SK-N-SH treated with all-trans-retinoic acid at 6 μM for 48 hours (cell line): ENCODE results near the gene ITM2C.

Source experiments
- ESRRG ChIP-seq: fragments of 250-450 bp; sonication (Bioruptor Pico); IDR thresholded peaks from 2 replicates; pipeline ENCODE4 v1.6.1; 2021; ENCODE audit warnings: mild to moderate bottlenecking
- RARB ChIP-seq: fragments of 250-450 bp; sonication (Bioruptor Pico); IDR thresholded peaks from 2 replicates; pipeline ENCODE4 v1.8.0; 2021; ENCODE audit warnings: mild to moderate bottlenecking, moderate library complexity
- TOX ChIP-seq: fragments of 250-450 bp; sonication (Bioruptor Pico); IDR thresholded peaks from 2 replicates; pipeline ENCODE4 v1.8.0; 2021; ENCODE audit warnings: mild to moderate bottlenecking, moderate library complexity, borderline replicate concordance
- ZC3H10 ChIP-seq: fragments of 250-450 bp; sonication (Bioruptor Pico); IDR thresholded peaks from 2 replicates; pipeline ENCODE4 v1.5.1; 2021; ENCODE audit warnings: mild to moderate bottlenecking, moderate library complexity
- ZFP3 ChIP-seq: fragments of 250-450 bp; sonication (Bioruptor Pico); IDR thresholded peaks from 2 replicates; pipeline ENCODE4 v1.5.0; 2020; ENCODE audit warnings: mild to moderate bottlenecking, moderate library complexity
- ZFP30 ChIP-seq: fragments of 450-650 bp; formaldehyde crosslinking; IDR thresholded peaks from 2 replicates; pipeline ENCODE4 v1.5.0; 2022; ENCODE audit warnings: mild to moderate bottlenecking, moderate library complexity
- ZNF70 ChIP-seq: fragments of 450-650 bp; formaldehyde crosslinking; IDR thresholded peaks from 2 replicates; pipeline ENCODE4 v1.5.0; 2020; ENCODE audit warnings: mild to moderate bottlenecking, moderate library complexity
- ZNF8 ChIP-seq: fragments of 450-650 bp; formaldehyde crosslinking; IDR thresholded peaks from 2 replicates; pipeline ENCODE4 v1.5.0; 2020; ENCODE audit warnings: mild to moderate bottlenecking, moderate library complexity
- TF ChIP-seq, protein P1 (sequence below): fragments of 250-450 bp; sonication (Bioruptor Pico); IDR thresholded peaks from 2 replicates; pipeline ENCODE4 v1.8.0; 2020; ENCODE audit warnings: mild to moderate bottlenecking, moderate library complexity, borderline replicate concordance

DNA sequence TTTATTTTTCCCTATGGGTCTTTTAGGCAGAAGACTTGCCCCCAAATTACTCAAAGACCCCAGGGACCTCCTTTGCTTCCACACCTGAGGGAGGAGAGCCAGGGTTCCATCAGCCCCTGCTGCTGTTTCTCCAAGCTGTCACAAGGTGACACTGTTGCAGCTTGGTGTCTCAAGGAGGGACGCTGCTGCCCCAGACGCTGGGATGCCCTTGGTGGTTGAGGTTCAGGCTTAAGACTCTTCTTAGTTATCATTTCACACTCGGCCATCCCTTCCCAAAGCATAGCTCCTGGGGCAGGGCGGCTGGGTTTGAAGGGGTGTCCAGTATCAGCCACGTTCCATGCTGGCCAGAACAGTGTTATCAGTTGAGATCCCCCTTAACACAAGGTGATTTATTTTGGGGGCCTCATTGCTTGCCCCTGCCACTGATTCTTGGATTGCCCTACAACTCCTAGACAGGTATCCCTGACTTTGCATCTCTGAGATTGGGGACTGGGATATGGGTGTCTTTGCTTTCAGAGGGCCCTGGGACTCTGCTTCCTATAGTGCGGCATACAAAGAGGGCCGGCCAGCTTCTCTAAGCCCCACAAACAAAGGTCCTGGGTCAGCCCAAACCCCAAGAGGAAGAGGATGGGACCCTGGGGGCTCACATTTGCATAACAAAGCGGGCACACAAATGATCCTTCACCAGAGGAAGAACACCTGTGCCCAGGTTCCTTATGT, 37.6 kb downstream of the ITM2C start:
- TF ChIP-seq ZNF70 (CRISPR knock-in tag) (no peak), ZC3H10 (no peak), TOX (CRISPR knock-in tag) (no peak), ZFP30 (CRISPR knock-in tag) (no peak), ESRRG (CRISPR knock-in tag) (no peak), ZNF8 (CRISPR knock-in tag) (no peak), RARB (CRISPR knock-in tag) (no peak), ZFP3 (CRISPR knock-in tag) (no peak)
- TF ChIP-seq, protein P1, sequence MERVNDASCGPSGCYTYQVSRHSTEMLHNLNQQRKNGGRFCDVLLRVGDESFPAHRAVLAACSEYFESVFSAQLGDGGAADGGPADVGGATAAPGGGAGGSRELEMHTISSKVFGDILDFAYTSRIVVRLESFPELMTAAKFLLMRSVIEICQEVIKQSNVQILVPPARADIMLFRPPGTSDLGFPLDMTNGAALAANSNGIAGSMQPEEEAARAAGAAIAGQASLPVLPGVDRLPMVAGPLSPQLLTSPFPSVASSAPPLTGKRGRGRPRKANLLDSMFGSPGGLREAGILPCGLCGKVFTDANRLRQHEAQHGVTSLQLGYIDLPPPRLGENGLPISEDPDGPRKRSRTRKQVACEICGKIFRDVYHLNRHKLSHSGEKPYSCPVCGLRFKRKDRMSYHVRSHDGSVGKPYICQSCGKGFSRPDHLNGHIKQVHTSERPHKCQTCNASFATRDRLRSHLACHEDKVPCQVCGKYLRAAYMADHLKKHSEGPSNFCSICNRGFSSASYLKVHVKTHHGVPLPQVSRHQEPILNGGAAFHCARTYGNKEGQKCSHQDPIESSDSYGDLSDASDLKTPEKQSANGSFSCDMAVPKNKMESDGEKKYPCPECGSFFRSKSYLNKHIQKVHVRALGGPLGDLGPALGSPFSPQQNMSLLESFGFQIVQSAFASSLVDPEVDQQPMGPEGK (CRISPR knock-in tag) = no peak
